Mesothelial cell of epicardium (in vitro differentiated cells): Measurements from ENCODE around the gene SREK1. TPM values are rescaled to one million over a fixed set of nuclear protein-coding genes. Genes with fewer than 3 reads are reported as not detected.

Experiments used
- DNase-seq, 2 experiments: peaks; one replicate each; pipeline ENCODE4 v3.0.0; 2021; ENCODE audit warnings: low spot score in 2 of 2; ENCODE audit not compliant: unreplicated experiment in 2 of 2
- H3K27ac Mint-ChIP-seq: 2 replicates; pipeline ENCODE4 v1.8.0; 2021; ENCODE audit warnings: mixed read lengths
- H3K27me3 Mint-ChIP-seq: 2 replicates; pipeline ENCODE4 v1.8.0; 2021; ENCODE audit warnings: low read depth, mixed read lengths
- H3K36me3 Mint-ChIP-seq: 2 replicates; pipeline ENCODE4 v1.8.0; 2021; ENCODE audit warnings: mixed read lengths
- H3K4me1 Mint-ChIP-seq: 2 replicates; pipeline ENCODE4 v1.8.0; 2021; ENCODE audit warnings: mixed read lengths
- H3K4me3 Mint-ChIP-seq: 2 replicates; pipeline ENCODE4 v1.8.0; 2021; ENCODE audit warnings: mild to moderate bottlenecking, moderate library complexity, mixed read lengths
- H3K9me3 Mint-ChIP-seq: 2 replicates; pipeline ENCODE4 v1.8.0; 2021; ENCODE audit warnings: mixed read lengths
- CTCF ChIP-seq: fragments of 200-600 bp; sonication (generic); IDR thresholded peaks from one replicate; pipeline ENCODE4 v1.5.0; 2021; ENCODE audit warnings: antibody characterized with exemption; ENCODE audit not compliant: unreplicated experiment
- total RNA-seq: library from RNA; stranded (reverse); gene quantifications from 3 replicates; pipeline ENCODE4 v1.2.1, GENCODE V29; 2021

SREK1 gene
- total RNA-seq, 1 donor from 2014 or later, result 142 TPM

- H3K27me3 Mint-ChIP-seq, result no peaks in the 10 kb centered on the region
- H3K4me1 Mint-ChIP-seq, result no peaks in the 10 kb centered on the region
- no peak overlapping the region for H3K27ac Mint-ChIP-seq
- DNase-seq, result no peak
- no peak overlapping the region for H3K4me3 Mint-ChIP-seq
- H3K9me3 Mint-ChIP-seq, result no peaks in the 10 kb centered on the region
- TF ChIP-seq CTCF, result no peak
- peaks cover 37% of the 10 kb centered on the region for H3K36me3 Mint-ChIP-seq
These were observed 24.1 kb downstream of the SREK1 start for GRCh38 chr5:66168226-66168625.

- Mint-ChIP-seq H3K4me3 (no peak overlapping the region), H3K9me3 (no peaks in the 10 kb centered on the region), H3K4me1 (peaks cover 3% of the 10 kb centered on the region), H3K36me3 (peaks cover 36% of the 10 kb centered on the region), H3K27me3 (no peaks in the 10 kb centered on the region), H3K27ac (no peak overlapping the region)
- TF ChIP-seq CTCF, result no peak
- DNase-seq, result no peak
These were observed 25.4 kb downstream of the SREK1 start for GRCh38 chr5:66169534-66169933.

GRCh38 chr5:66170195-66170919, 26.3 kb downstream of the SREK1 start:
- peaks cover 39% of the 10 kb centered on the region for H3K36me3 Mint-ChIP-seq
- no peak for DNase-seq
- no peaks in the 10 kb centered on the region for H3K27me3 Mint-ChIP-seq
- H3K9me3 Mint-ChIP-seq, result no peaks in the 10 kb centered on the region
- H3K27ac Mint-ChIP-seq, result peak overlapping the region; percentile 72
- no peak overlapping the region for H3K4me3 Mint-ChIP-seq
- H3K4me1 Mint-ChIP-seq, result peaks cover 6% of the 10 kb centered on the region
- TF ChIP-seq CTCF, result no peak

GRCh38 chr5:66171349-66172344, 27.5 kb downstream of the SREK1 start:
- Mint-ChIP-seq H3K27ac (no peak overlapping the region), H3K9me3 (no peaks in the 10 kb centered on the region), H3K4me1 (peaks cover 6% of the 10 kb centered on the region), H3K27me3 (no peaks in the 10 kb centered on the region), H3K4me3 (no peak overlapping the region), H3K36me3 (peaks cover 36% of the 10 kb centered on the region)
- peak; percentile 41 for TF ChIP-seq CTCF
- DNase-seq, result no peak

GRCh38 chr5:66174338-66174737, 30.2 kb downstream of the SREK1 start:
- Mint-ChIP-seq H3K27me3 (no peaks in the 10 kb centered on the region), H3K4me1 (peaks cover 6% of the 10 kb centered on the region), H3K36me3 (peaks cover 50% of the 10 kb centered on the region), H3K27ac (peak overlapping the region; percentile 22), H3K4me3 (no peak overlapping the region), H3K9me3 (no peaks in the 10 kb centered on the region)
- no peak for DNase-seq
- no peak for TF ChIP-seq CTCF
